GM12892 (cell line): ENCODE measurements around the gene RIN2.

Experiments used
- POLR2A ChIP-seq: IDR thresholded peaks from 2 replicates; pipeline ENCODE4 v1.6.1; 2011; ENCODE audit warnings: low read depth, low read length, control low read depth
- POLR2AphosphoS5 ChIP-seq: IDR thresholded peaks from 2 replicates; pipeline ENCODE4 v1.6.1; 2011; ENCODE audit warnings: low read depth, low read length, control low read depth
- TAF1 ChIP-seq: IDR thresholded peaks from 2 replicates; pipeline ENCODE4 v1.6.1; 2011; ENCODE audit warnings: low read depth, mild to moderate bottlenecking, control low read depth, low read length, borderline replicate concordance

- TF ChIP-seq POLR2AphosphoS5: no peak
- TF ChIP-seq POLR2A: no peak
- no peak for TF ChIP-seq TAF1
Measured at GRCh38 chr20:19774135-19774933, 16.3 kb downstream of the RIN2 start.
